SK-N-SH (cell line): ENCODE measurements around the gene ARL8A. TPM values are rescaled to one million over a fixed set of nuclear protein-coding genes. Genes with fewer than 3 reads are reported as not detected.

Experiments
- CTCF ChIA-PET: fragments of 300-600, 350-600 bp; formaldehyde crosslinking; extraction: SDS; loops from one replicate; lab custom pipeline; 2021; lab: Yijun Ruan, JAX
- POLR2A ChIA-PET: fragments of 350-600 bp; sonication (Branson Sonifier 250); formaldehyde crosslinking; extraction: SDS; loops from one replicate; lab custom pipeline; 2020; ENCODE audit warnings: antibody characterized with exemption, inconsistent platforms; lab: Yijun Ruan, JAX
- DNase-seq: peaks from one replicate; pipeline ENCODE4 v3.0.0; 2012
- H2AFZ ChIP-seq: fragments of 200-600 bp; sonication (generic); 2 replicates; pipeline ENCODE4 v1.8.1; 2016; ENCODE audit warnings: antibody characterized with exemption, mild to moderate bottlenecking, low read depth
- H3F3A ChIP-seq: fragments of 200-600 bp; sonication (generic); replicated peaks from 2 replicates; pipeline ENCODE3; 2016; ENCODE audit warnings: antibody characterized with exemption, mild to moderate bottlenecking; ENCODE audit not compliant: insufficient read depth
- H3K27ac ChIP-seq, 2 experiments: fragments of 200-500 bp in 1 of 2; fragments of 200-600 bp in 1 of 2; sonication (Bioruptor generic) in 1 of 2; sonication (generic), shearing (Covaris generic) in 1 of 2; 2 replicates each; pipeline versions ENCODE4 v1.5.1 to v1.6.1; 2014 to 2016; ENCODE audit warnings: low read depth in 2 of 2, inconsistent platforms in 1 of 2, low read length in 1 of 2, mild to moderate bottlenecking in 1 of 2, mixed read lengths in 1 of 2
- H3K27me3 ChIP-seq: fragments of 200-600 bp; sonication (generic), shearing (Covaris generic); 2 replicates; pipeline ENCODE4 v1.6.1; 2016; ENCODE audit warnings: mixed run types; ENCODE audit not compliant: insufficient read depth
- H3K36me3 ChIP-seq, 2 experiments: fragments of 200-500 bp in 1 of 2; fragments of 200-600 bp in 1 of 2; sonication (Bioruptor generic) in 1 of 2; sonication (generic) in 1 of 2; replicated peaks in 1 of 2; 2 replicates each; pipeline versions ENCODE3 to v1.5.1; 2014 to 2016; ENCODE audit warnings: low read length in 1 of 2, mild to moderate bottlenecking in 1 of 2; ENCODE audit not compliant: insufficient read depth in 2 of 2, control insufficient read depth in 1 of 2
- H3K4me1 ChIP-seq, 2 experiments: fragments of 200-500 bp in 1 of 2; fragments of 200-600 bp in 1 of 2; sonication (Bioruptor generic) in 1 of 2; sonication (generic), shearing (Covaris generic) in 1 of 2; 2 replicates each; pipeline versions ENCODE4 v1.5.1 to v1.6.1; 2014 to 2016; ENCODE audit warnings: low read depth in 1 of 2, low read length in 1 of 2, mixed run types in 1 of 2; ENCODE audit not compliant: insufficient read depth in 2 of 2, control insufficient read depth in 1 of 2
- H3K4me2 ChIP-seq: fragments of 200-600 bp; sonication (generic), shearing (Covaris generic); 2 replicates; pipeline ENCODE4 v1.6.1; 2017; ENCODE audit warnings: mixed run types
- H3K4me3 ChIP-seq, 2 experiments: fragments of 200-500 bp in 1 of 2; fragments of 200-600 bp in 1 of 2; sonication (Bioruptor generic) in 1 of 2; sonication (generic), shearing (Covaris generic) in 1 of 2; 2 replicates each; pipeline versions ENCODE4 v1.5.1 to v1.8.1; 2014 to 2016; ENCODE audit warnings: low read depth in 2 of 2, inconsistent platforms in 1 of 2, low read length in 1 of 2, mild to moderate bottlenecking in 1 of 2, mixed read lengths in 1 of 2, moderate library complexity in 1 of 2
- H3K79me2 ChIP-seq: fragments of 200-600 bp; sonication (generic); 2 replicates; pipeline ENCODE4 v1.8.1; 2017; ENCODE audit warnings: mild to moderate bottlenecking; ENCODE audit not compliant: insufficient read depth
- H3K9ac ChIP-seq: fragments of 200-600 bp; sonication (generic); 2 replicates; pipeline ENCODE4 v1.6.1; 2017; ENCODE audit warnings: mixed run types
- H3K9me2 ChIP-seq: fragments of 200-600 bp; sonication (generic); 2 replicates; pipeline ENCODE4 v1.6.1; 2017; ENCODE audit warnings: mixed run types
- H3K9me3 ChIP-seq: fragments of 200-600 bp; sonication (generic); 2 replicates; pipeline ENCODE4 v1.6.1; 2017; ENCODE audit warnings: mixed run types, mild to moderate bottlenecking, moderate library complexity
- H4K20me1 ChIP-seq: fragments of 200-600 bp; sonication (generic); 2 replicates; pipeline ENCODE4 v1.6.1; 2017; ENCODE audit warnings: mild to moderate bottlenecking, mixed run types; ENCODE audit not compliant: insufficient read depth
- ELF1 ChIP-seq: IDR thresholded peaks from 2 replicates; pipeline ENCODE4 v1.4.0; 2012
- FOXJ3 ChIP-seq: sonication (generic); formaldehyde crosslinking; IDR thresholded peaks from 2 replicates; pipeline ENCODE4 v1.5.1; 2020; ENCODE audit warnings: mild to moderate bottlenecking, missing genetic modification reagents
- FOXM1 ChIP-seq: IDR thresholded peaks from 2 replicates; pipeline ENCODE4 v1.4.0; 2012; ENCODE audit warnings: low read depth, mild to moderate bottlenecking
- MXI1 ChIP-seq: IDR thresholded peaks from 2 replicates; pipeline ENCODE4 v1.6.1; 2012; ENCODE audit warnings: mild to moderate bottlenecking, low read depth, low read length, improper control_type of control experiment
- PBX3 ChIP-seq: IDR thresholded peaks from 2 replicates; pipeline ENCODE4; 2012
- RAD21 ChIP-seq: IDR thresholded peaks from 2 replicates; pipeline ENCODE4 v1.6.1; 2012; ENCODE audit warnings: mild to moderate bottlenecking, low read length
- RCOR1 ChIP-seq: fragments of 150-350 bp; IDR thresholded peaks from 2 replicates; pipeline ENCODE4 v1.6.1; 2017; ENCODE audit warnings: antibody characterized with exemption, low read length
- REST ChIP-seq: IDR thresholded peaks from 2 replicates; pipeline ENCODE4 v1.6.1; 2012; ENCODE audit warnings: mild to moderate bottlenecking, low read depth, low read length, moderate library complexity
- RFX5 ChIP-seq: IDR thresholded peaks from 2 replicates; pipeline ENCODE4 v1.6.1; 2012; ENCODE audit warnings: mild to moderate bottlenecking, improper control_type of control experiment, low read length
- RXRA ChIP-seq: IDR thresholded peaks from 2 replicates; pipeline ENCODE4 v1.4.0; 2012; ENCODE audit warnings: low read depth, mild to moderate bottlenecking, borderline replicate concordance
- SIN3A ChIP-seq: IDR thresholded peaks from 2 replicates; pipeline ENCODE4 v1.6.1; 2012; ENCODE audit warnings: low read depth, mild to moderate bottlenecking, low read length, moderate library complexity, borderline replicate concordance
- SMC3 ChIP-seq: IDR thresholded peaks from 2 replicates; pipeline ENCODE4 v1.6.1; 2012; ENCODE audit warnings: low read depth, low read length, improper control_type of control experiment
- TCF12 ChIP-seq: IDR thresholded peaks from 2 replicates; pipeline ENCODE4 v1.4.0; 2012
- TEAD4 ChIP-seq: IDR thresholded peaks from 2 replicates; pipeline ENCODE4 v1.4.0; 2012; ENCODE audit warnings: mild to moderate bottlenecking, borderline replicate concordance; ENCODE audit not compliant: insufficient read depth
- YY1 ChIP-seq: IDR thresholded peaks from 2 replicates; pipeline ENCODE4 v1.4.0; 2012; ENCODE audit warnings: low read depth, mild to moderate bottlenecking
- WGBS: methylation state at CpG from one replicate; pipeline ENCODE4 v1.1.6; 2017; ENCODE audit warnings: low lambda C conversion rate; 5-methylcytosine and 5-hydroxymethylcytosine counted together
- polyA plus RNA-seq, 3 experiments: library from polyadenylated mRNA; depleted of rRNA; stranded (reverse); fragments of >200 nt; gene quantifications; 2 replicates each; pipeline ENCODE4 v1.2.3, GENCODE V29; 2012

Gene ARL8A
- polyA plus RNA-seq, 1 of the 3 experiments (the other 2 are of a cell fraction) = 66.9 TPM

- TF ChIP-seq TEAD4 (no peak), FOXM1 (no peak)
Observed at GRCh38 chr1:202150602-202151001, 6.1 kb upstream of the ARL8A start (continued).

GRCh38 chr1:202150187-202150586, 5.7 kb upstream of the ARL8A start:
- no peak overlapping the region for H3K27ac ChIP-seq
- no peak overlapping the region for H3K9ac ChIP-seq
- peaks cover 6 to 17% of the 10 kb centered on the region in 2 experiments; a peak in 1 of 4 replicates for H3K4me1 ChIP-seq
- no peak overlapping the region for H3K4me3 ChIP-seq
- ChIA-PET POLR2A (no interaction called here), CTCF (no interaction called here)
- H2AFZ ChIP-seq = no peak overlapping the region
- H3F3A ChIP-seq = peaks cover 5% of the 10 kb centered on the region
- H3K9me2 ChIP-seq = no peaks in the 10 kb centered on the region
- H3K36me3 ChIP-seq = no peaks in the 10 kb centered on the region
- no peaks in the 10 kb centered on the region for H3K27me3 ChIP-seq
- H3K9me3 ChIP-seq = no peaks in the 10 kb centered on the region
- TF ChIP-seq RAD21 = no peak
- no peak for TF ChIP-seq SIN3A
- TF ChIP-seq FOXM1 = no peak
- no peak for TF ChIP-seq RXRA
- no peak for TF ChIP-seq ELF1
- TF ChIP-seq REST = no peak
- no peak for TF ChIP-seq PBX3
- no peak for TF ChIP-seq RCOR1
- no peak for TF ChIP-seq SMC3
- TF ChIP-seq MXI1 = no peak
- TF ChIP-seq FOXJ3 (CRISPR knock-in tag) = no peak
- DNase-seq = no peak
- WGBS = 89% methylated on average over 9 of the region's 9 CpGs
- no peaks in the 10 kb centered on the region for H4K20me1 ChIP-seq
- peaks cover under 1% of the 10 kb centered on the region; the same call in 1 of the 2 replicates for H3K79me2 ChIP-seq
- H3K4me2 ChIP-seq = no peak overlapping the region

GRCh38 chr1:202149566-202149965, 5.0 kb upstream of the ARL8A start:
- peaks cover 6% of the 10 kb centered on the region; the same call in 1 of the 2 replicates for H3K79me2 ChIP-seq
- WGBS = 90% methylated on average over 4 of the region's 4 CpGs
- peaks cover 5% of the 10 kb centered on the region for H3F3A ChIP-seq
- H4K20me1 ChIP-seq = no peaks in the 10 kb centered on the region
- H3K9me2 ChIP-seq = no peaks in the 10 kb centered on the region
- POLR2A ChIA-PET = no interaction called here
- no peak for DNase-seq
- TF ChIP-seq PBX3 = no peak
- TF ChIP-seq RFX5 = no peak
- TF ChIP-seq TCF12 = no peak
- TF ChIP-seq YY1 = no peak
- no peaks in the 10 kb centered on the region for H3K27me3 ChIP-seq
- no peaks in the 10 kb centered on the region for H3K9me3 ChIP-seq
- H3K4me1 ChIP-seq = peaks cover under 1 to 14% of the 10 kb centered on the region in 2 experiments; a peak in 1 of 4 replicates
- H2AFZ ChIP-seq = no peak overlapping the region
- no peak overlapping the region for H3K9ac ChIP-seq
- CTCF ChIA-PET = no interaction called here
- H3K36me3 ChIP-seq = no peaks in the 10 kb centered on the region
- H3K27ac ChIP-seq = no peak overlapping the region
- H3K4me2 ChIP-seq = no peak overlapping the region
- H3K4me3 ChIP-seq = no peak overlapping the region
